ENCODE results near the gene FOXA3. TPM values are rescaled to one million over a fixed set of nuclear protein-coding genes. Genes with fewer than 3 reads are reported as not detected.

The FOXA3 gene
- total and polyA plus RNA-seq, 3 donors from 2014 or later, result 1.5 to 1.7 (median 1.7) TPM

- no peaks in the 10 kb centered on the region for H3K27me3 ChIP-seq
- intact Hi-C loops (cut with DNase I; ENCODE audit: low total_unique reads), result no loop called here
- WGBS, 2 donors, result 88 to 90% methylated on average over 16 of the region's 16 CpGs
- TF ChIP-seq, protein P1, sequence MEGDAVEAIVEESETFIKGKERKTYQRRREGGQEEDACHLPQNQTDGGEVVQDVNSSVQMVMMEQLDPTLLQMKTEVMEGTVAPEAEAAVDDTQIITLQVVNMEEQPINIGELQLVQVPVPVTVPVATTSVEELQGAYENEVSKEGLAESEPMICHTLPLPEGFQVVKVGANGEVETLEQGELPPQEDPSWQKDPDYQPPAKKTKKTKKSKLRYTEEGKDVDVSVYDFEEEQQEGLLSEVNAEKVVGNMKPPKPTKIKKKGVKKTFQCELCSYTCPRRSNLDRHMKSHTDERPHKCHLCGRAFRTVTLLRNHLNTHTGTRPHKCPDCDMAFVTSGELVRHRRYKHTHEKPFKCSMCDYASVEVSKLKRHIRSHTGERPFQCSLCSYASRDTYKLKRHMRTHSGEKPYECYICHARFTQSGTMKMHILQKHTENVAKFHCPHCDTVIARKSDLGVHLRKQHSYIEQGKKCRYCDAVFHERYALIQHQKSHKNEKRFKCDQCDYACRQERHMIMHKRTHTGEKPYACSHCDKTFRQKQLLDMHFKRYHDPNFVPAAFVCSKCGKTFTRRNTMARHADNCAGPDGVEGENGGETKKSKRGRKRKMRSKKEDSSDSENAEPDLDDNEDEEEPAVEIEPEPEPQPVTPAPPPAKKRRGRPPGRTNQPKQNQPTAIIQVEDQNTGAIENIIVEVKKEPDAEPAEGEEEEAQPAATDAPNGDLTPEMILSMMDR (IDR thresholded peaks at IDR 0.05), result no peak
- no peaks in the 10 kb centered on the region for H3K4me1 ChIP-seq
- no peak for DNase-seq
- H3K27ac ChIP-seq, result no peak overlapping the region
- no peaks in the 10 kb centered on the region for H3K9me3 ChIP-seq
- no peaks in the 10 kb centered on the region for H3K36me3 ChIP-seq (ENCODE audit: low read depth, missing control alignments)
- H3K4me3 ChIP-seq, result no peak overlapping the region
These were observed 36.5 kb upstream of the FOXA3 start for GRCh38 chr19:45827459-45828093.

DNA sequence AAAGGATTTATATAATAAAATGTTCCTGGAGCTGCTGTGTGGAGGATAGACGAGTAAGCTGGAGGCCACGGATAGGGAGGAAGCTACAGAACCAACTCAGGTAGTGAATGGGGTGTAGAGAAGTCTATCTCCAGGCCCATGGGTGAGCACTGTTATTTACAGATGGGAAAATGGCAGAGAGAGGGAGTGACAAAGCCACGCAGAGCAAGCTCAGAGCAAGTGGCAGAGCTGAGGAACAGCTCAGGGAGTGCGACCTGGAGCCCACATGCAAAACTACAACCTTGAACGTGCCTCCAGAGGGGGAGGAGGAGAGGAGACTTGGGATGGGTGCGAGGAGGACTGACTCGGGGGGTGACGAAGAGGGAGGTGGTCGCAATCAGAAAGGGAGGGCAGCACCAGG lies 35.6 kb upstream of the FOXA3 start:
- H3K36me3 ChIP-seq (ENCODE audit: low read depth, missing control alignments), result no peaks in the 10 kb centered on the region
- no peaks in the 10 kb centered on the region for H3K4me1 ChIP-seq
- TF ChIP-seq, protein P1 (IDR thresholded peaks at IDR 0.05), result no peak
- no peak for TF ChIP-seq POLR2A (IDR thresholded peaks at IDR 0.05)
- no peak for DNase-seq
- WGBS, 2 donors, result 85 to 88% methylated on average over 9 of the region's 9 CpGs
- H3K9me3 ChIP-seq, result no peaks in the 10 kb centered on the region
- intact Hi-C loops (cut with DNase I; ENCODE audit: low total_unique reads), result no loop called here
- no peak overlapping the region for H3K4me3 ChIP-seq
- H3K27ac ChIP-seq, result no peak overlapping the region
- H3K27me3 ChIP-seq, result no peaks in the 10 kb centered on the region

DNA sequence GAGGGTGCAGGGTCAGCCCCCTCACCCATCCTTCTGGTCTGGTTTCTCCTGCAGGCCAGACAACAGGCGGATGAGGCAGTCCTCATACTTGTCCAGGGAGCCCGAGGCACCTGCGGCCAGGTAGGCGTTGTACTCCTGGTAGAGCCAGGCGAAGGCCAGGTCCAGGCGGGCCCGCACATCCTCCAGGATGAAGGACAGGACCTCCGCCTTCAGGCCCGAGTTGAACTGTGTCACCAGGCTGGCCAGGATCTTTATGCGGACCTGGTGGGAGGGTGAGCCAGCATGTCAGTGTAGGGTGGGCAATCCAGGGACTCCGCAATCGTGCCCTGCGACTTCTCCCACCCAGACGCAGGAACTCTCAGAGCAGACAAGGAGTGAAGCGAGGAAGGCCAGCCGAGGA lies 35.2 kb upstream of the FOXA3 start:
- WGBS, 2 donors, result 92 to 95% methylated on average over 4 to 16 of the region's 16 CpGs
- Histone ChIP-seq H3K4me1 (no peaks in the 10 kb centered on the region), H3K27me3 (no peaks in the 10 kb centered on the region), H3K27ac (no peak overlapping the region), H3K9me3 (no peaks in the 10 kb centered on the region), H3K4me3 (no peak overlapping the region), H3K36me3 (ENCODE audit: low read depth, missing control alignments) (no peaks in the 10 kb centered on the region)
- intact Hi-C loops (cut with DNase I; ENCODE audit: low total_unique reads), result no loop called here
- DNase-seq, result no peak
- no peak for TF ChIP-seq POLR2A (IDR thresholded peaks at IDR 0.05)
- TF ChIP-seq, protein P1 (IDR thresholded peaks at IDR 0.05), result no peak

GRCh38 chr19:45834970-45835369 lies 29.2 kb upstream of the FOXA3 start:
- 86 to 94% methylated on average over 7 of the region's 7 CpGs for WGBS, 2 donors
- TF ChIP-seq, protein P1 (IDR thresholded peaks at IDR 0.05), result no peak
- TF ChIP-seq POLR2A (IDR thresholded peaks at IDR 0.05), result no peak
- Histone ChIP-seq H3K4me3 (no peak overlapping the region), H3K27ac (no peak overlapping the region), H3K9me3 (no peaks in the 10 kb centered on the region), H3K4me1 (no peaks in the 10 kb centered on the region), H3K36me3 (ENCODE audit: low read depth, missing control alignments) (no peaks in the 10 kb centered on the region), H3K27me3 (no peaks in the 10 kb centered on the region)
- intact Hi-C loops (cut with DNase I; ENCODE audit: low total_unique reads), result no loop called here
- no peak for DNase-seq

DNA sequence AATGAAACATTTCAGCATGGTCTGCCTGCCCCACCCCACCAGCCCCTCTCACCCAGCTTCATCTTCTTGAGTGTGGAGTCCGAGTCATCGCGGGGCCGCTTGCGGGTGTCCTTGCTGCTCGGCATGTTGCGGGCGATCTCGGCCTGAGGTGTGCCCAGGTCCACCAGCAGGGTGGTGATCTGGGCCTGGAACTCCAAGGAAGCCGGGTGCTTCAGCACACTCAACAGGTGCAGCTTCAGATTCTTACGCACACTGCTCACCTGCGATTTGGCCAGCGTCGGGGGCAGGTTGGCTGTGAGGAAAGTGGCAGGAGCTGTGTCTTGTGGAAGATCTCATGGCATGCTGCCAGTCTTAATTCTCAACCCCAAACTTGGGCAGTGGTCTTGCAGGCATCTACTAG lies 21.9 kb upstream of the FOXA3 start:
- H3K27ac ChIP-seq, result no peak overlapping the region
- H3K9me3 ChIP-seq, result no peaks in the 10 kb centered on the region
- H3K4me1 ChIP-seq, result no peaks in the 10 kb centered on the region
- TF ChIP-seq, protein P1 (IDR thresholded peaks at IDR 0.05), result no peak
- TF ChIP-seq POLR2A (IDR thresholded peaks at IDR 0.05), result no peak
- 92 to 96% methylated on average over 14 of the region's 14 CpGs for WGBS, 2 donors
- H3K4me3 ChIP-seq, result no peak overlapping the region
- H3K36me3 ChIP-seq (ENCODE audit: low read depth, missing control alignments), result no peaks in the 10 kb centered on the region
- H3K27me3 ChIP-seq, result no peaks in the 10 kb centered on the region
- DNase-seq, result no peak
- intact Hi-C loops (cut with DNase I; ENCODE audit: low total_unique reads), result no loop called here

Data from testis (tissue), 3 donors.